OCI-LY7 (cell line): ENCODE data around the gene DBET.
"Not testable (repeated sequence)": the region's sequence is repeated elsewhere in the genome, so short reads cannot be mapped to it uniquely, and the experiment has no call there.

Experiments used
- CTCF ChIP-seq: fragments of 200-600 bp; sonication (generic); conservative IDR thresholded peaks from 2 replicates; pipeline ENCODE4 v1.5.1; 2014; ENCODE audit warnings: mild to moderate bottlenecking, antibody characterized with exemption, low read length, moderate library complexity, mixed read lengths
- EZH2phosphoT487 ChIP-seq: fragments of 200-600 bp; sonication (generic); IDR thresholded peaks from 2 replicates; pipeline ENCODE4 v1.6.1; 2018; ENCODE audit warnings: low read depth, borderline replicate concordance, mild to moderate bottlenecking, mixed run types, antibody characterized with exemption, low read length, moderate library complexity, mixed read lengths

- TF ChIP-seq CTCF, EZH2phosphoT487: not testable (repeated sequence)
Observed at GRCh38 chr4:190064342-190064741, at the start of gene DBET.
